D721Med (cell line): ENCODE data around the gene TTYH1.

Experiments
- DNase-seq: peaks from one replicate; pipeline ENCODE4 v3.0.0; 2011; ENCODE audit warnings: low spot score; ENCODE audit not compliant: insufficient read length
- FAIRE-seq: peaks from 2 replicates; lab custom pipeline; 2011; peaks lifted over from hg19 to GRCh38; lab: Jason Lieb, UNC
- CTCF ChIP-seq: IDR thresholded peaks from 2 replicates; pipeline ENCODE4 v1.5.1; 2012; ENCODE audit warnings: mild to moderate bottlenecking, control low read depth; ENCODE audit not compliant: insufficient read depth; ENCODE audit errors: missing control alignments

The TTYH1 gene

GRCh38 chr19:54459282-54460229, 44.3 kb downstream of the TTYH1 start:
- FAIRE-seq (no peak), DNase-seq (no peak)
- TF ChIP-seq CTCF, result no peak

GRCh38 chr19:54460230-54461005, 45.2 kb downstream of the TTYH1 start:
- TF ChIP-seq CTCF, result no peak
- DNase-seq (no peak), FAIRE-seq (no peak)

GRCh38 chr19:54461210-54461609, 45.9 kb downstream of the TTYH1 start:
- TF ChIP-seq CTCF, result no peak
- FAIRE-seq (no peak), DNase-seq (no peak)

- TF ChIP-seq CTCF, result no peak
- FAIRE-seq (no peak), DNase-seq (no peak)
These were observed 46.3 kb downstream of the TTYH1 start for GRCh38 chr19:54461613-54462012.

GRCh38 chr19:54462047-54462654, 46.9 kb downstream of the TTYH1 start:
- DNase-seq, result no peak
- TF ChIP-seq CTCF, result no peak
- FAIRE-seq, result no peak

- DNase-seq, result no peak
- no peak for FAIRE-seq
- TF ChIP-seq CTCF, result peak; percentile 39
These were observed 47.6 kb downstream of the TTYH1 start for GRCh38 chr19:54462655-54463530.
